GM03348 (cell line): ENCODE results near the gene XRCC1.
A peak's percentile ranks its signal among the peaks of the same experiment; 100 is the strongest.
"Not testable (repeated sequence)": the region's sequence is repeated elsewhere in the genome, so short reads cannot be mapped to it uniquely, and the experiment has no call there.

Experiments used
- DNase-seq: peaks from one replicate; pipeline ENCODE4 v3.0.0; 2012; ENCODE audit warnings: low spot score

The XRCC1 gene

GRCh38 chr19:43519436-43520088, 55.8 kb downstream of the XRCC1 start:
- peak; percentile 85 for DNase-seq

GRCh38 chr19:43518051-43518450, 57.3 kb downstream of the XRCC1 start:
- DNase-seq, result no peak

- DNase-seq, result not testable (repeated sequence)
Measured at GRCh38 chr19:43512399-43512798, 62.9 kb downstream of the XRCC1 start.

GRCh38 chr19:43511324-43511723, 64.0 kb downstream of the XRCC1 start:
- DNase-seq, result no peak

- no peak for DNase-seq
Measured at GRCh38 chr19:43510713-43511112, 64.6 kb downstream of the XRCC1 start.

- no peak for DNase-seq
Measured at GRCh38 chr19:43507880-43508279, 67.4 kb downstream of the XRCC1 start.

- DNase-seq, result no peak
Measured at GRCh38 chr19:43506629-43507028, 68.7 kb downstream of the XRCC1 start.

- no peak for DNase-seq
Measured at GRCh38 chr19:43505941-43506340, 69.4 kb downstream of the XRCC1 start.

GRCh38 chr19:43505186-43505456, 70.2 kb downstream of the XRCC1 start:
- DNase-seq, result no peak

GRCh38 chr19:43504426-43505185, 70.7 kb downstream of the XRCC1 start, which contains the start of gene PHLDB3:
TSS of gene PHLDB3 (minus strand) at chr19:43504746. CDS start at chr19:43504118, 628 bp downstream.
- no peak for DNase-seq

GRCh38 chr19:43503501-43504425, 71.6 kb downstream of the XRCC1 start:
- peak; percentile 99 for DNase-seq

- no peak for DNase-seq
Measured at GRCh38 chr19:43502419-43502976, 72.8 kb downstream of the XRCC1 start.

- DNase-seq, result no peak
Measured at GRCh38 chr19:43501661-43502418, 73.5 kb downstream of the XRCC1 start.

- DNase-seq, result no peak
Measured at GRCh38 chr19:43499042-43499441, 76.3 kb downstream of the XRCC1 start.

- DNase-seq, result no peak
Measured at GRCh38 chr19:43498233-43498842, 77.0 kb downstream of the XRCC1 start.

- no peak for DNase-seq
Measured at GRCh38 chr19:43496960-43497359, 78.4 kb downstream of the XRCC1 start.

GRCh38 chr19:43495082-43495481, 80.2 kb downstream of the XRCC1 start:
- no peak for DNase-seq
